HG02852 (cell line): ENCODE measurements around the gene FBRSL1.
"Not testable (repeated sequence)": the region's sequence is repeated elsewhere in the genome, so short reads cannot be mapped to it uniquely, and the experiment has no call there.

Experiments
- ATAC-seq: cut with Tn5 transposase; IDR thresholded peaks from one replicate; pipeline ENCODE4 v1.9.1; 2021; ENCODE audit warnings: mild to moderate bottlenecking, moderate library complexity; ENCODE audit not compliant: unreplicated experiment

FBRSL1 gene

GRCh38 chr12:132470397-132470796 lies 19.6 kb upstream of the FBRSL1 start:
- no peak for ATAC-seq

- ATAC-seq, result no peak
These were observed 18.7 kb upstream of the FBRSL1 start for GRCh38 chr12:132471011-132471857.

GRCh38 chr12:132471858-132472255 lies 18.1 kb upstream of the FBRSL1 start:
- ATAC-seq, result no peak

- no peak for ATAC-seq
These were observed 17.6 kb upstream of the FBRSL1 start for GRCh38 chr12:132472386-132472785.

- ATAC-seq, result no peak
These were observed 15.7 kb upstream of the FBRSL1 start for GRCh38 chr12:132474237-132474741.

- ATAC-seq, result not testable (repeated sequence)
These were observed 15.1 kb upstream of the FBRSL1 start for GRCh38 chr12:132474799-132475303.

GRCh38 chr12:132475304-132476037 lies 14.5 kb upstream of the FBRSL1 start:
- ATAC-seq, result no peak

GRCh38 chr12:132476038-132476414 lies 13.9 kb upstream of the FBRSL1 start:
- no peak for ATAC-seq

GRCh38 chr12:132476421-132476820 lies 13.5 kb upstream of the FBRSL1 start:
- ATAC-seq, result no peak

GRCh38 chr12:132477017-132477702 lies 12.8 kb upstream of the FBRSL1 start:
- ATAC-seq, result no peak

- ATAC-seq, result no peak
These were observed 12.1 kb upstream of the FBRSL1 start for GRCh38 chr12:132477703-132478432.

- no peak for ATAC-seq
These were observed 11.5 kb upstream of the FBRSL1 start for GRCh38 chr12:132478433-132478803.

- no peak for ATAC-seq
These were observed 11.1 kb upstream of the FBRSL1 start for GRCh38 chr12:132478845-132479244.

GRCh38 chr12:132479291-132479690 lies 10.7 kb upstream of the FBRSL1 start:
- no peak for ATAC-seq

GRCh38 chr12:132479938-132480622 lies 9.9 kb upstream of the FBRSL1 start:
- ATAC-seq, result no peak

- ATAC-seq, result no peak
These were observed 9.3 kb upstream of the FBRSL1 start for GRCh38 chr12:132480623-132481132.

- ATAC-seq, result no peak
These were observed 8.6 kb upstream of the FBRSL1 start for GRCh38 chr12:132481345-132481744.

- no peak for ATAC-seq
These were observed 7.9 kb upstream of the FBRSL1 start for GRCh38 chr12:132481771-132482745.

- no peak for ATAC-seq
These were observed 7.2 kb upstream of the FBRSL1 start for GRCh38 chr12:132482771-132483170.
